DMS79 (cell line): ENCODE measurements around the gene GPHA2.

ENCODE experiments used
- DNase-seq: peaks from one replicate; lab custom pipeline; 2025; lab: John Stamatoyannopoulos, UW

Gene GPHA2

GRCh38 chr11:64929625-64930024 is 6.1 kb downstream of the GPHA2 start:
- DNase-seq: no peak

- no peak for DNase-seq
Observed at GRCh38 chr11:64928957-64929356, 6.7 kb downstream of the GPHA2 start.

GRCh38 chr11:64926689-64927088 is 9.0 kb downstream of the GPHA2 start:
- no peak for DNase-seq

- DNase-seq: no peak
Observed at GRCh38 chr11:64925536-64926436, 9.9 kb downstream of the GPHA2 start.

GRCh38 chr11:64924910-64925284 is 10.8 kb downstream of the GPHA2 start:
- DNase-seq: no peak

- DNase-seq: peak; percentile 63
Observed at GRCh38 chr11:64923944-64924909, 11.5 kb downstream of the GPHA2 start, which contains the start of gene PPP2R5B. PPP2R5B (plus strand) TSS chr11:64924689; CDS start chr11:64925735, 1,046 bp downstream.

- no peak for DNase-seq
Observed at GRCh38 chr11:64923151-64923661, 12.5 kb downstream of the GPHA2 start.

- DNase-seq: no peak
Observed at GRCh38 chr11:64921384-64921783, 14.3 kb downstream of the GPHA2 start.

GRCh38 chr11:64920124-64920523 is 15.6 kb downstream of the GPHA2 start:
- no peak for DNase-seq

- no peak for DNase-seq
Observed at GRCh38 chr11:64919627-64920026, 16.1 kb downstream of the GPHA2 start.

GRCh38 chr11:64918017-64918416 is 17.7 kb downstream of the GPHA2 start:
- no peak for DNase-seq

- no peak for DNase-seq
Observed at GRCh38 chr11:64917663-64917995, 18.1 kb downstream of the GPHA2 start.

- peak; percentile 99 for DNase-seq
Observed at GRCh38 chr11:64916775-64917662, 18.7 kb downstream of the GPHA2 start, which contains the start of gene ATG2A. ATG2A (minus strand) TSS chr11:64917209; CDS start chr11:64917135, 74 bp downstream.

GRCh38 chr11:64916040-64916774 is 19.5 kb downstream of the GPHA2 start:
- no peak for DNase-seq

- DNase-seq: no peak
Observed at GRCh38 chr11:64915376-64915887, 20.3 kb downstream of the GPHA2 start.

GRCh38 chr11:64914123-64914522 is 21.6 kb downstream of the GPHA2 start:
- DNase-seq: no peak

- no peak for DNase-seq
Observed at GRCh38 chr11:64913171-64913727, 22.4 kb downstream of the GPHA2 start.

- no peak for DNase-seq
Observed at GRCh38 chr11:64911689-64912088, 24.0 kb downstream of the GPHA2 start.

- DNase-seq: no peak
Observed at GRCh38 chr11:64911142-64911541, 24.6 kb downstream of the GPHA2 start.

- no peak for DNase-seq
Observed at GRCh38 chr11:64910451-64911093, 25.1 kb downstream of the GPHA2 start.
